ENCODE data around the gene CDC20B.
"Not testable (repeated sequence)": the region's sequence is repeated elsewhere in the genome, so short reads cannot be mapped to it uniquely, and the experiment has no call there.

Gene CDC20B

DNA sequence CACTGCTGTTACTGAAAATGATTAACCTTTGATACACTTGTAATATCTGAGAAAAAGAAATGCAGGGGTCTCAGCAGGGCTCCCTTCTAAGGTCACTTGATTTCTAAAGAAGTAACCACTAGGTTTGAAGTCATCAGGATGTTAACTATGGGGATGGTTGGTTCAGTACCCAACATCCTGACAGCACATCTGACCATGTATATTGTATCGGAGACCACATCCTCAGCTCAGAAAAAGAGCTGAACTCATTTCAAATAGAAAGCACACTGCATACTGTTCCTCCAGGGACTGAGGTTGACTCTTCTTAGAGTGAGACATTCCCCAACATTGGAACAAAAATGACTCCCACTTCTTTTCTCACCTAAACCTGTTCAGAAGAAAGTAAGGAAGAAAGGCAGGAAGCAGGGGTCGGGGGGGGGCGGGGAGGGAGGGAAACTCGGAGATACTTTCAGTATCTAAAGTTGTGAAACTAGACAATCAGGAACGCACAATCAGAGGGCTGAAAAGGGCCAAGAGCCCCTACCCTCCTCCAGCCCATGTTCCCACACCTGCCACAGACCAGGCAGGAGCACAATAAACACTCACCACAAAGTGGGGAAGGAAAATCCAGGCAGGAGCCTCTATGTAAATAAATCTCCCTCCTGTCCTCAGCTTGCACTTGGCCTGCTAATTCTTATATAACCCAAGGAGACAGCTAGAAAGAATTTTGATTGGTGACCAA lies 71.3 kb downstream of the CDC20B start:
- DNase-seq, result no peak

- not testable (repeated sequence) for DNase-seq
These were observed 71.8 kb downstream of the CDC20B start for GRCh38 chr5:55101148-55101547.

DNA sequence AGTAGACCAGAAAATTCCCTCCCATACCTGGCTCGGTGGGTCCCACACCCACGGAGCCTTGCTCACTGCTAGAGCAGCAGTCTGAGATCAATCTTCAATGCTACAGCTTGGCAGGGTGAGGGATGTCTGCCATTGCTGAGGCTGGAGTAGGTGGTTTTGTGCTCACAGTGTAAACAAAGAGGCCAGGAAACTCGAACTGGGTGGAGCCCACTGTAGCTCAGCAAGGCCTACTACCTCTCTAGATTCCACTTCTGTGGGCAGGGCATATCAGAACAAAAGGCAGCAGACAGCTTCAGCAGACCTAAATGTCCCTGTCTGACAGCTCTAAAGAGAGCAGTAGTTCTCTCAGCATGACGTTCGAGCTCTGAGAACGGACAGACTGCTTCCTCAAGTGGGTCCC lies 76.1 kb downstream of the CDC20B start:
- DNase-seq, result no peak

- no peak for DNase-seq
These were observed 76.8 kb downstream of the CDC20B start for GRCh38 chr5:55096182-55096581.

- DNase-seq, result not testable (repeated sequence)
These were observed 82.0 kb downstream of the CDC20B start for GRCh38 chr5:55091011-55091410.

- not testable (repeated sequence) for DNase-seq
These were observed 83.7 kb downstream of the CDC20B start for GRCh38 chr5:55089301-55089700.

DNA sequence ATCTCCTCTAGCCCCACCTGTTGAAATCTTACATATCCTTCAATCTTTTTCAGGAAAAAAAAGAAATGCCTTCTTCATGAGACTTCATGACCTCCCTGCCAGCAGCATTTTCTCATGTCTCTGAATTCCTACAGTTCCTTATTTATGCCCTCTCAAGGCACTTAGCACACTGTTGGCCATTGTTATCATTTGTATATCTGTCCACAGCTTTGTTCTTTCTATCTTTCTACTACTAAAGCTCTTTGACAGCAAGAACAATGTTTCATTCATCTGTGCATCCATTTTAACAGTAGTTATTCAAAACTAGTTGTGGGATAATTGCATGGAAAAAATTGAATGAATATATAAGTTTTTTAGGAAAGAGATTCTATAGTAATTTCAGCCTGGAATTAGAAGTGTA lies 91.4 kb downstream of the CDC20B start:
- DNase-seq, result no peak

DNA sequence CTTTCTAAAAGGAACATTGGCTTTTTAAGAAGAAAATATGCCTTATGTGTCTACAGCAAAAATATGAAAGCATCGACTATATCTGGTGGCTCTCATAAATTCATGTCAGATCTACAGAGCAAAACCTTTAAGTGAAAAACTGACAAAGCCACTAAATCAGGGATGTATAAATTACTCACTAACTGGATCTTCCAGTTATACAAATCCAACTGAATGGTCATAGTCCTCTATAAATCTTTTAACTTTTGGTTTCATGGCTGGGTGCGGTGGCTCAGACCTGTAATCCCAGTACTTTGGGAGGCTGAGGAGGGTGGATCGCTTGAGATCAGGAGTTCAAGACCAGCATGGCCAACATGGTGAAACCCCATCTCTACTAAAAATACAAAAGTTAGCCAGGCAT lies 99.8 kb downstream of the CDC20B start:
- DNase-seq, result no peak

DNA sequence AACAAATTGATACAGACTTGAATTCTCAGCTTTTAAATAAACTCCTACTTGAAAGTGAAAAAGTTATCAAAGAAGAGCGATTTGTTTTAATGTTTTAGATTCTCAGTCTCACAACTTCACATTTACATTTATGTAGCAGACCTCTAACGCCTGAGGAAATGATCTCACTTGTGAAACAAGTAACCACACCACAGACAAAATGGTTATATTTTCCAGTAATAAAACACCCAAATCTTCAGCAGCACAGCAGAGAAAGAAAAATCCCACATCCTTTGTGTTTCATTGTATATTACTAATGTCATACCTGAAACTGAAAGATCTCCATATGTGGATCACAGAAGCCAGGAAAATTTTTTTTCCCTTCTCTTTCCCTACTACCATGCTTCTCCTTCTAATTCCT lies 100.3 kb downstream of the CDC20B start:
- no peak for DNase-seq

GRCh38 chr5:55071413-55071812 lies 101.6 kb downstream of the CDC20B start:
- no peak for DNase-seq

- DNase-seq, result no peak
These were observed 102.0 kb downstream of the CDC20B start for GRCh38 chr5:55070968-55071367.

- no peak for DNase-seq
These were observed 106.7 kb downstream of the CDC20B start for GRCh38 chr5:55066277-55066676.

GRCh38 chr5:55064523-55064922 lies 108.5 kb downstream of the CDC20B start:
- DNase-seq, result no peak

GRCh38 chr5:55063899-55064298 lies 109.1 kb downstream of the CDC20B start:
- DNase-seq, result no peak

DNA sequence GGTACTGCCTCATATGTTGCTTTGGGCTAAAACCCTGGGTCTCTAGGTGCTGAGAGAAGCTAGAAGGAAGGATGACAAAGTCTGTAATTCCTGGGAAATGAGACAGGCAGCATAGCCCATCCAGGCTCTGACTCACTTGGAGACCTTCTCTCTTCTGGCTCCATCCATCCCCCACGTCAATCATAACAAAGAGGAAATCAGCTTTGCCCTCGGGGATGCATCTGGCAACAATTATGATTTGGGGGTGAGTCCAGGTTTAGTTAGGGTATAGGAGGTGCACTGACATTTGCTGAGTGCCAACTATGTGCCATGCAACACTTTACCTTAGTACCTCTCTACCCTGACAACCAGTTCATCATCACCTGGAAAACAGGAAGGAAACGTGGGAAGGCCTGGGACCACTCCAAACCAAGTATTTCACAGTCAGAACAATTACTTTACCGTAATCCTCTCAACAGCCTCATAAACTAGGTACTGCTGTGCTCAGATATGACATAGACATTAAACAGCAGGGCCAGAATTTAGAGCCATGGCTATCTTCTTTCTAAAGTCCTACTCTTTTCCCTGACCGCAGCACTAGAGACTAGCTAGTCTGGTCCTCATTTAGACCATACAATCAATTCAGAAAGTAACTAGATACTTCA lies 109.6 kb downstream of the CDC20B start:
- no peak for DNase-seq

All from NCI-H2081 treated with DMSO at 0.1 percent for 48 hours (cell line).